Astrocyte of the spinal cord (primary cell): ENCODE results near the gene MAGI2.

Source experiments
- DNase-seq: peaks from one replicate; pipeline ENCODE4 v3.0.0; 2011; ENCODE audit warnings: low read depth, low spot score
- H3K4me3 ChIP-seq: 2 replicates; pipeline ENCODE4 v1.5.1; 2011; ENCODE audit warnings: low read depth, mild to moderate bottlenecking, low read length, moderate library complexity
- in situ Hi-C: cut with HindIII; loops from 2 replicates; pipeline ENCODE4 v1.10.0; 2017; ENCODE audit warnings: low sequenced_read_pairs
- TF ChIP-seq, protein P1 (sequence below): IDR thresholded peaks from 2 replicates; pipeline ENCODE4 v1.5.1; 2012; ENCODE audit warnings: low read depth, mild to moderate bottlenecking, low read length, inconsistent platforms

Gene MAGI2

GRCh38 chr7:79434098-79434497 is 19.4 kb downstream of the MAGI2 start:
- TF ChIP-seq, protein P1, sequence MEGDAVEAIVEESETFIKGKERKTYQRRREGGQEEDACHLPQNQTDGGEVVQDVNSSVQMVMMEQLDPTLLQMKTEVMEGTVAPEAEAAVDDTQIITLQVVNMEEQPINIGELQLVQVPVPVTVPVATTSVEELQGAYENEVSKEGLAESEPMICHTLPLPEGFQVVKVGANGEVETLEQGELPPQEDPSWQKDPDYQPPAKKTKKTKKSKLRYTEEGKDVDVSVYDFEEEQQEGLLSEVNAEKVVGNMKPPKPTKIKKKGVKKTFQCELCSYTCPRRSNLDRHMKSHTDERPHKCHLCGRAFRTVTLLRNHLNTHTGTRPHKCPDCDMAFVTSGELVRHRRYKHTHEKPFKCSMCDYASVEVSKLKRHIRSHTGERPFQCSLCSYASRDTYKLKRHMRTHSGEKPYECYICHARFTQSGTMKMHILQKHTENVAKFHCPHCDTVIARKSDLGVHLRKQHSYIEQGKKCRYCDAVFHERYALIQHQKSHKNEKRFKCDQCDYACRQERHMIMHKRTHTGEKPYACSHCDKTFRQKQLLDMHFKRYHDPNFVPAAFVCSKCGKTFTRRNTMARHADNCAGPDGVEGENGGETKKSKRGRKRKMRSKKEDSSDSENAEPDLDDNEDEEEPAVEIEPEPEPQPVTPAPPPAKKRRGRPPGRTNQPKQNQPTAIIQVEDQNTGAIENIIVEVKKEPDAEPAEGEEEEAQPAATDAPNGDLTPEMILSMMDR, result no peak
- DNase-seq, result peak; percentile 65
- in situ Hi-C loops, result no loop called here
- no peak overlapping the region for H3K4me3 ChIP-seq

GRCh38 chr7:79430391-79430790 is 23.1 kb downstream of the MAGI2 start:
- in situ Hi-C loops, result no loop called here
- DNase-seq, result no peak
- TF ChIP-seq, protein P1, result no peak
- H3K4me3 ChIP-seq, result no peak overlapping the region

- H3K4me3 ChIP-seq, result no peak overlapping the region
- in situ Hi-C loops, result no loop called here
- DNase-seq, result no peak
- TF ChIP-seq, protein P1, result no peak
These were observed 27.8 kb downstream of the MAGI2 start for GRCh38 chr7:79425665-79426064.

DNA sequence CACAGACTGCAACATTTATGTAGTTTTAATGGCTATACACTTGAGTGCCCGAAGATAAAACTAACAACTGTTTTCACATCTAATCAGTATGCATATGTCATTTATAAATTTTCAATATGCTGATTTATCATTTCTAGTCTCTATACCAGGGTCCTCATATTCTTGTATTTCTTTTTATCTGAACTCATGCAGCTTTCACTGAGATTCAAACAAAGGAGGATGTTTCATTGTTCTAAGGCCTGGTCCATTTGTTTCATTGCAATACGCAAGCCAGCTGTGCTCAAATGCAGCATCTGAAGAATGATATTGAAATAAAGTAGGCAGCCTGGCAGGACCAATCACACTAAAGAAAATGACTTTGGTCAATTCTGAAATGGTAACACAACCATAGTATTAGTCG is 31.7 kb downstream of the MAGI2 start:
- in situ Hi-C loops, result no loop called here
- TF ChIP-seq, protein P1, result no peak
- no peak for DNase-seq
- H3K4me3 ChIP-seq, result no peak overlapping the region

DNA sequence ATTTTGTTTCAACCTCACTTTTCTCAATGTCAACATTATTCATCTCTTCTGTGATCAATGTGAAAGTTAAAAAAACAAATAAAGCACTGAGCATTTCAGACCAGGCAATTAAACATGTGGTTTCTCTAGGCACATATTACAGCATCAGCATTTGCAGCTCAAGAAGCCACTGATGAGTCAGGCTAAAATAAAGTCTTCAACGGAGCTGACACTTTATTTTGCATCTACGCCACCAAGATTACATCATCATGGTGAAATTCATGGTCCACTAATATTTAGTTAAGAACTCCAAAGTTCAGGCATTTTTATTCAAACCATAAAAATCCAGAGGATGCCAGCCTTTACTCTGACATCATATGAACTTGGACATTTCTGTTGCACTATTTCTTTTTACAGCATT is 33.0 kb downstream of the MAGI2 start:
- in situ Hi-C loops, result no loop called here
- TF ChIP-seq, protein P1, result no peak
- DNase-seq, result peak; percentile 95
- no peak overlapping the region for H3K4me3 ChIP-seq

GRCh38 chr7:79414910-79415309 is 38.6 kb downstream of the MAGI2 start:
- no peak for DNase-seq
- TF ChIP-seq, protein P1, result no peak
- no peak overlapping the region for H3K4me3 ChIP-seq
- in situ Hi-C loops, result no loop called here

DNA sequence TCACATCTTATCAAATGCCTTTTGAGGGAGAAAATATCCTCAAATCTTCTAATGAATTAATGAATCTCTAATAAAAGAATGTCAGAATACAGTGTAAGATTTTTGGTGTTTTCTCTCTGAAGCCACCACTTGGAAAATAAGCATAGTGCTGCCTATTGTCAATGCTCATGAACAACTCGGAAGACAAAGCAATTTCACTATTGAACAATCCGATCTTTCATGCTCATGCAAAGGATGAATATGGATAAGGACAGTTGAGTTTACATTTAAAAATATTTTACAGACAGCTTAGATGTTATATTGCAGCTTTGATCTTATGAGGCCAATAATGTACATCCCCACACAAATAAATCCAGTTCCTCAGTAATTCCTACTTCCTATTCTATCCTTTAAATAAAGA is 40.6 kb downstream of the MAGI2 start:
- TF ChIP-seq, protein P1, result no peak
- DNase-seq, result no peak
- H3K4me3 ChIP-seq, result no peak overlapping the region
- in situ Hi-C loops, result no loop called here
